Smooth muscle cell (in vitro differentiated cells): ENCODE measurements around the gene ARHGEF4. TPM values are rescaled to one million over a fixed set of nuclear protein-coding genes. Genes with fewer than 3 reads are reported as not detected.
A peak's percentile ranks its signal among the peaks of the same experiment; 100 is the strongest.

Experiments used
- DNase-seq: peaks from one replicate; lab custom pipeline; 2025; ENCODE audit not compliant: unreplicated experiment; lab: John Stamatoyannopoulos, UW
- H2AFZ ChIP-seq: fragments of 200-600 bp; sonication (generic); 2 replicates; pipeline ENCODE4 v1.6.0; 2016; ENCODE audit warnings: antibody characterized with exemption, low read depth, mild to moderate bottlenecking
- H3F3A ChIP-seq: fragments of 200-600 bp; sonication (generic); 2 replicates; pipeline ENCODE4 v1.6.0; 2017; ENCODE audit warnings: antibody characterized with exemption, low read depth
- H3K27ac ChIP-seq: fragments of 200-600 bp; sonication (generic); 2 replicates; pipeline ENCODE4 v1.5.1; 2016; ENCODE audit warnings: low read depth, mild to moderate bottlenecking
- H3K27me3 ChIP-seq: fragments of 200-600 bp; sonication (generic); 2 replicates; pipeline ENCODE4 v1.6.1; 2016; ENCODE audit warnings: low read depth, mild to moderate bottlenecking
- H3K36me3 ChIP-seq: fragments of 200-600 bp; sonication (generic); 2 replicates; pipeline ENCODE4 v1.5.1; 2016; ENCODE audit warnings: low read depth
- H3K4me1 ChIP-seq: fragments of 200-600 bp; sonication (generic); 2 replicates; pipeline ENCODE4 v1.5.1; 2016; ENCODE audit warnings: low read depth
- H3K4me2 ChIP-seq: fragments of 200-600 bp; sonication (generic); 2 replicates; pipeline ENCODE4 v1.6.0; 2016; ENCODE audit warnings: mild to moderate bottlenecking
- H3K4me3 ChIP-seq: fragments of 200-600 bp; sonication (generic); 2 replicates; pipeline ENCODE4 v1.5.1; 2016; ENCODE audit warnings: mild to moderate bottlenecking
- H3K79me2 ChIP-seq: fragments of 200-600 bp; sonication (generic); 2 replicates; pipeline ENCODE4 v1.6.0; 2016; ENCODE audit warnings: low read depth, mild to moderate bottlenecking
- H3K9ac ChIP-seq: fragments of 200-600 bp; sonication (generic); 2 replicates; pipeline ENCODE4 v1.6.0; 2016; ENCODE audit warnings: low read depth
- H3K9me3 ChIP-seq: fragments of 200-600 bp; sonication (generic); replicated peaks from 2 replicates; pipeline ENCODE4 v1.5.1; 2016; ENCODE audit warnings: low read depth
- H4K20me1 ChIP-seq: fragments of 200-600 bp; sonication (generic); 2 replicates; pipeline ENCODE4 v1.6.0; 2016; ENCODE audit warnings: low read depth
- WGBS: methylation state at CpG from one replicate; pipeline ENCODE4 v1.1.7; 2016; ENCODE audit warnings: low lambda C conversion rate; 5-methylcytosine and 5-hydroxymethylcytosine counted together
- polyA plus RNA-seq: library from polyadenylated mRNA; unstranded; fragments of >200 nt; fragmentation: Nextera tagmentation; extraction: Ambion mirVana; gene quantifications from 2 replicates; pipeline ENCODE4 v1.2.1, GENCODE V29; 2016
- total RNA-seq: library from RNA; depleted of rRNA; stranded (reverse); fragments of >200 nt; gene quantifications from 2 replicates; pipeline ENCODE4 v1.2.3, GENCODE V29; 2014
- TF ChIP-seq, protein P1 (sequence below): fragments of 200-600 bp; sonication (generic); IDR thresholded peaks from 2 replicates; pipeline ENCODE4 v1.5.1; 2017; ENCODE audit warnings: borderline replicate concordance, mild to moderate bottlenecking, antibody characterized with exemption; ENCODE audit not compliant: insufficient read depth, poor library complexity, severe bottlenecking

ARHGEF4 gene
- total and polyA plus RNA-seq, 2 experiments from 2014 or later = 14.9 to 16.0 TPM

- Histone ChIP-seq H3K9ac (no peak overlapping the region), H2AFZ (no peak overlapping the region), H3K9me3 (no peaks in the 10 kb centered on the region), H3K4me3 (no peak overlapping the region), H3F3A (no peaks in the 10 kb centered on the region), H3K79me2 (no peaks in the 10 kb centered on the region), H3K4me2 (no peak overlapping the region), H3K4me1 (no peaks in the 10 kb centered on the region), H3K36me3 (no peaks in the 10 kb centered on the region), H3K27me3 (no peaks in the 10 kb centered on the region), H4K20me1 (no peaks in the 10 kb centered on the region), H3K27ac (no peak overlapping the region)
- no peak for DNase-seq
- TF ChIP-seq, protein P1, sequence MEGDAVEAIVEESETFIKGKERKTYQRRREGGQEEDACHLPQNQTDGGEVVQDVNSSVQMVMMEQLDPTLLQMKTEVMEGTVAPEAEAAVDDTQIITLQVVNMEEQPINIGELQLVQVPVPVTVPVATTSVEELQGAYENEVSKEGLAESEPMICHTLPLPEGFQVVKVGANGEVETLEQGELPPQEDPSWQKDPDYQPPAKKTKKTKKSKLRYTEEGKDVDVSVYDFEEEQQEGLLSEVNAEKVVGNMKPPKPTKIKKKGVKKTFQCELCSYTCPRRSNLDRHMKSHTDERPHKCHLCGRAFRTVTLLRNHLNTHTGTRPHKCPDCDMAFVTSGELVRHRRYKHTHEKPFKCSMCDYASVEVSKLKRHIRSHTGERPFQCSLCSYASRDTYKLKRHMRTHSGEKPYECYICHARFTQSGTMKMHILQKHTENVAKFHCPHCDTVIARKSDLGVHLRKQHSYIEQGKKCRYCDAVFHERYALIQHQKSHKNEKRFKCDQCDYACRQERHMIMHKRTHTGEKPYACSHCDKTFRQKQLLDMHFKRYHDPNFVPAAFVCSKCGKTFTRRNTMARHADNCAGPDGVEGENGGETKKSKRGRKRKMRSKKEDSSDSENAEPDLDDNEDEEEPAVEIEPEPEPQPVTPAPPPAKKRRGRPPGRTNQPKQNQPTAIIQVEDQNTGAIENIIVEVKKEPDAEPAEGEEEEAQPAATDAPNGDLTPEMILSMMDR = no peak
These were observed 114.3 kb downstream of the ARHGEF4 start for GRCh38 chr2:130951018-130951417.

- Histone ChIP-seq H4K20me1 (no peaks in the 10 kb centered on the region), H3K9ac (no peak overlapping the region), H3K4me1 (no peaks in the 10 kb centered on the region), H3K27me3 (no peaks in the 10 kb centered on the region), H3K4me3 (no peak overlapping the region), H3K36me3 (no peaks in the 10 kb centered on the region), H3K79me2 (no peaks in the 10 kb centered on the region), H3K9me3 (no peaks in the 10 kb centered on the region), H3F3A (no peaks in the 10 kb centered on the region), H3K27ac (no peak overlapping the region), H3K4me2 (no peak overlapping the region), H2AFZ (no peak overlapping the region)
- WGBS = 90% methylated on average over 1 of the region's 1 CpG
- DNase-seq = no peak
- TF ChIP-seq, protein P1 = no peak
These were observed 118.2 kb downstream of the ARHGEF4 start for GRCh38 chr2:130954873-130955272.

- H3K27me3 ChIP-seq = peaks cover 25% of the 10 kb centered on the region
- H3K9me3 ChIP-seq = no peaks in the 10 kb centered on the region
- no peak overlapping the region for H3K4me2 ChIP-seq
- 85% methylated on average over 2 of the region's 2 CpGs for WGBS
- H3K4me1 ChIP-seq = no peaks in the 10 kb centered on the region
- no peak overlapping the region for H3K9ac ChIP-seq
- H2AFZ ChIP-seq = no peak overlapping the region
- H4K20me1 ChIP-seq = no peaks in the 10 kb centered on the region
- H3K36me3 ChIP-seq = no peaks in the 10 kb centered on the region
- DNase-seq = no peak
- H3K27ac ChIP-seq = no peak overlapping the region
- no peaks in the 10 kb centered on the region for H3F3A ChIP-seq
- H3K79me2 ChIP-seq = no peaks in the 10 kb centered on the region
- H3K4me3 ChIP-seq = no peak overlapping the region
- TF ChIP-seq, protein P1 = no peak
These were observed 121.2 kb downstream of the ARHGEF4 start for GRCh38 chr2:130957915-130958314.

- Histone ChIP-seq H3K4me1 (peaks cover 20% of the 10 kb centered on the region), H3K27ac (no peak overlapping the region), H3K79me2 (no peaks in the 10 kb centered on the region), H3K4me2 (peak overlapping the region; percentile 85), H3K36me3 (no peaks in the 10 kb centered on the region), H2AFZ (no peak overlapping the region), H3F3A (no peaks in the 10 kb centered on the region), H3K9ac (no peak overlapping the region), H4K20me1 (no peaks in the 10 kb centered on the region), H3K4me3 (peak overlapping the region; percentile 43), H3K9me3 (no peaks in the 10 kb centered on the region), H3K27me3 (peaks cover 62% of the 10 kb centered on the region)
- WGBS = 5% methylated on average over 72 of the region's 90 CpGs
- TF ChIP-seq, protein P1 = no peak
- no peak for DNase-seq
These were observed 126.6 kb downstream of the ARHGEF4 start for GRCh38 chr2:130963196-130963848.
